Endothelial cell of umbilical vein (primary cell): Measurements from ENCODE around the gene IL24. TPM values are rescaled to one million over a fixed set of nuclear protein-coding genes. Genes with fewer than 3 reads are reported as not detected.
A peak's percentile ranks its signal among the peaks of the same experiment; 100 is the strongest.

Source experiments
- BruUV-seq: library from RNA; stranded (reverse); fragments of 400-500 nt; replicated peaks from 2 replicates; lab custom pipeline; 2021; lab: Mats Ljungman, UMichigan
- CTCF ChIA-PET: fragments of 300-600, 350-600 bp; sonication (Branson Sonifier 250); formaldehyde crosslinking; loops from one replicate; lab custom pipeline; 2021; ENCODE audit warnings: antibody characterized with exemption, inconsistent platforms; lab: Charles Lee
- POLR2A ChIA-PET: fragments of 300-600, 350-600 bp; sonication (Branson Sonifier 250); formaldehyde crosslinking; loops from one replicate; lab custom pipeline; 2021; ENCODE audit warnings: antibody characterized with exemption, inconsistent platforms; lab: Charles Lee
- DNase-seq: peaks from one replicate; pipeline ENCODE4 v3.0.0-alpha.2; 2011; ENCODE audit warnings: low read depth, low spot score
- FAIRE-seq: peaks from 2 replicates; lab custom pipeline; 2011; peaks lifted over from hg19 to GRCh38; lab: Jason Lieb, UNC
- H2AFZ ChIP-seq: 2 replicates; pipeline ENCODE4 v1.6.0; 2012; ENCODE audit warnings: low read depth, low read length, control low read depth, inconsistent platforms
- H3K27ac ChIP-seq: 2 replicates; pipeline ENCODE4 v1.5.1; 2011; ENCODE audit warnings: low read depth, mild to moderate bottlenecking, control low read depth, low read length, moderate library complexity; ENCODE audit not compliant: insufficient read depth
- H3K27me3 ChIP-seq, 2 experiments: 2 replicates each; pipeline versions ENCODE4 v1.6.0 to v1.6.1; 2011; ENCODE audit warnings: low read length in 2 of 2, mixed read lengths in 1 of 2; ENCODE audit not compliant: control insufficient read depth in 2 of 2, insufficient read depth in 2 of 2
- H3K36me3 ChIP-seq, 2 experiments: 2 replicates in 1 of 2; 3 replicates in 1 of 2; pipeline ENCODE4 v1.5.1; 2011; ENCODE audit warnings: low read length in 2 of 2, mild to moderate bottlenecking in 1 of 2, moderate library complexity in 1 of 2; ENCODE audit not compliant: control insufficient read depth in 2 of 2, insufficient read depth in 2 of 2; ENCODE audit errors: extremely low read depth in 1 of 2
- H3K4me1 ChIP-seq: 3 replicates; pipeline ENCODE4 v1.5.1; 2011; ENCODE audit warnings: mild to moderate bottlenecking, low read length; ENCODE audit not compliant: control insufficient read depth, insufficient read depth; ENCODE audit errors: extremely low read depth
- H3K4me2 ChIP-seq: 2 replicates; pipeline ENCODE4 v1.6.1; 2011; ENCODE audit warnings: low read length, control low read depth, mixed read lengths; ENCODE audit not compliant: insufficient read depth
- H3K4me3 ChIP-seq, 3 experiments: fragments of 200-600 bp in 1 of 3; sonication (generic), shearing (Covaris generic) in 1 of 3; replicated peaks in 1 of 3; 2 replicates each; pipeline ENCODE4 v1.5.1; 2011 to 2016; ENCODE audit warnings: control low read depth in 3 of 3, low read length in 3 of 3, mild to moderate bottlenecking in 2 of 3, inconsistent platforms in 1 of 3, low read depth in 1 of 3, moderate library complexity in 1 of 3; ENCODE audit not compliant: insufficient read depth in 1 of 3
- H3K79me2 ChIP-seq: 2 replicates; pipeline ENCODE4 v1.6.0; 2012; ENCODE audit warnings: low read length, inconsistent platforms; ENCODE audit not compliant: control insufficient read depth, insufficient read depth
- H3K9ac ChIP-seq: replicated peaks from 2 replicates; pipeline ENCODE3; 2011; ENCODE audit warnings: low read length, control low read depth; ENCODE audit not compliant: insufficient read depth; ENCODE audit errors: extremely low read depth
- H3K9me1 ChIP-seq: replicated peaks from 3 replicates; pipeline ENCODE4 v1.6.0; 2011; ENCODE audit warnings: mild to moderate bottlenecking, low read length; ENCODE audit not compliant: control insufficient read depth, insufficient read depth; ENCODE audit errors: extremely low read depth
- H3K9me3 ChIP-seq: replicated peaks from 2 replicates; pipeline ENCODE4 v1.5.1; 2012; ENCODE audit warnings: low read length, inconsistent platforms; ENCODE audit not compliant: control insufficient read depth, insufficient read depth
- H4K20me1 ChIP-seq: replicated peaks from 2 replicates; pipeline ENCODE3; 2011; ENCODE audit warnings: mild to moderate bottlenecking, low read length; ENCODE audit not compliant: control insufficient read depth, insufficient read depth; ENCODE audit errors: extremely low read depth
- MYC ChIP-seq: IDR thresholded peaks from one replicate; pipeline ENCODE4 v1.6.1; 2011; ENCODE audit warnings: mild to moderate bottlenecking, low read depth, low read length
- dilution Hi-C: fragments of 300-500 bp; cut with MboI; formaldehyde crosslinking; loops from one replicate; pipeline ENCODE4 v1.15.0; 2019; ENCODE audit warnings: low sequenced_read_pairs; ENCODE audit not compliant: extremely low pct_ligation_motif_present
- intact Hi-C: fragments of 100-400 bp; cut with micrococcal nuclease; formaldehyde crosslinking; loops from one replicate; pipeline ENCODE4 v1.10.0; 2022
- polyA plus RNA-seq, 4 experiments: library from polyadenylated mRNA; depleted of rRNA in 3 of 4; stranded (reverse) in 3 of 4; unstranded in 1 of 4; fragments of >200 nt; gene quantifications; 2 replicates each; pipeline versions ENCODE4 v1.2.1 to v1.2.3, GENCODE V29; 2011 to 2012; ENCODE audit warnings: missing spikeins in 1 of 4
- total RNA-seq: library from RNA; stranded (reverse); gene quantifications from 2 replicates; pipeline ENCODE4 v1.2.3, GENCODE V29; 2021
- TF ChIP-seq, protein P1 (sequence below), 2 donors: IDR thresholded peaks; 1 replicate in 1 of 2; 2 replicates in 1 of 2; pipeline ENCODE4 v1.5.1; 2011; ENCODE audit warnings: low read length in 2 of 2, mild to moderate bottlenecking in 2 of 2, moderate library complexity in 2 of 2, control low read depth in 1 of 2, inconsistent platforms in 1 of 2, low read depth in 1 of 2; ENCODE audit not compliant: insufficient read depth in 1 of 2; ENCODE audit errors: extremely low read depth in 1 of 2
- TF ChIP-seq, protein P2 (sequence below): IDR thresholded peaks from 2 replicates; pipeline ENCODE4 v1.6.1; 2011; ENCODE audit not compliant: insufficient read depth, insufficient read length

The IL24 gene
- total and polyA plus RNA-seq, 2 donors (not counting 3 experiments of a cell fraction or from before 2014, with no cell fraction given), result not detected

DNA sequence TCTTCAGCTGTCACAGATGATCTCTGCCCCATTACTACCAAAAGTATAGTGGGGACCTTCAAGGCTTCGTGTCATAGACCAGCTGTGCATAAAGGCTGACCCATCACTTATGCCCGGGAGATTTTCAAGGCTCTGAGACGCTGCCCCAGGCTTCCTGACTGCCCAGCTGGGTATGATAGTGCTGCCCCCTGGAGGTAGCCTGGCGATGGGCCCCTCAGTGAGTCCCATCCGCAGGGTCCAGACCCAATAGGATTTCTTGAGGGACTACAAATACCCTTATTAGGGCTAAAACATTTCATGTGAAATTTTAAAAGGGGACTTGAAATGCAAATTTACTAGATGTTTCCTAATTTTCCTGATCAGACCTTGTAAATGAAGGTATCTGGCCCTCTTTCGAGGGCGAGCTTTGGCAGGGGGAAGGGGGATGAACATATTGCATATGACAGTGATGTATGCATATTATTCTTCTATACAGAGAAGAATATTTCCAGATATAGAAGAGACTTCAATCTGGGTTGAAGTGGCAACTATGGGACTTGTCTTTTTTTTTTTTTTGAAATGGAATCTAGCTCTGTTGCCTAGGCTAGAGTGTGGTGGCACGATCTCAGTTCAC lies 36.2 kb downstream of the IL24 start:
- no peaks in the 10 kb centered on the region for H3K4me1 ChIP-seq
- H3K9me1 ChIP-seq, result no peaks in the 10 kb centered on the region
- H3K4me3 ChIP-seq, result no peak overlapping the region
- TF ChIP-seq, protein P1, sequence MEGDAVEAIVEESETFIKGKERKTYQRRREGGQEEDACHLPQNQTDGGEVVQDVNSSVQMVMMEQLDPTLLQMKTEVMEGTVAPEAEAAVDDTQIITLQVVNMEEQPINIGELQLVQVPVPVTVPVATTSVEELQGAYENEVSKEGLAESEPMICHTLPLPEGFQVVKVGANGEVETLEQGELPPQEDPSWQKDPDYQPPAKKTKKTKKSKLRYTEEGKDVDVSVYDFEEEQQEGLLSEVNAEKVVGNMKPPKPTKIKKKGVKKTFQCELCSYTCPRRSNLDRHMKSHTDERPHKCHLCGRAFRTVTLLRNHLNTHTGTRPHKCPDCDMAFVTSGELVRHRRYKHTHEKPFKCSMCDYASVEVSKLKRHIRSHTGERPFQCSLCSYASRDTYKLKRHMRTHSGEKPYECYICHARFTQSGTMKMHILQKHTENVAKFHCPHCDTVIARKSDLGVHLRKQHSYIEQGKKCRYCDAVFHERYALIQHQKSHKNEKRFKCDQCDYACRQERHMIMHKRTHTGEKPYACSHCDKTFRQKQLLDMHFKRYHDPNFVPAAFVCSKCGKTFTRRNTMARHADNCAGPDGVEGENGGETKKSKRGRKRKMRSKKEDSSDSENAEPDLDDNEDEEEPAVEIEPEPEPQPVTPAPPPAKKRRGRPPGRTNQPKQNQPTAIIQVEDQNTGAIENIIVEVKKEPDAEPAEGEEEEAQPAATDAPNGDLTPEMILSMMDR (IDR thresholded peaks at IDR 0.05; ENCODE audit: extremely low read depth in 1 of 2, insufficient read depth in 1 of 2, low read depth in 1 of 2, low read length in 2 of 2), result peak; percentile 61 to 65
- no peak for TF ChIP-seq MYC
- H3K9ac ChIP-seq, result no peak overlapping the region
- ChIA-PET CTCF (interaction anchor here (0.8 to 1.6 kb wide), 7 partner anchors 8 to 566 kb away, joined by 3 to 6 read pairs (median 4); no protein-coding TSS in a partner anchor), POLR2A (no interaction called here)
- BruUV-seq, result no TSS peak
- H3K27me3 ChIP-seq, result no peaks in the 10 kb centered on the region
- FAIRE-seq, result no peak
- no peaks in the 10 kb centered on the region for H3K79me2 ChIP-seq
- dilution Hi-C loops (no loop called here), intact Hi-C loops (no loop called here)
- no peaks in the 10 kb centered on the region for H3K36me3 ChIP-seq
- H3K27ac ChIP-seq, result no peak overlapping the region
- no peaks in the 10 kb centered on the region for H3K9me3 ChIP-seq
- H4K20me1 ChIP-seq, result no peaks in the 10 kb centered on the region
- no peak overlapping the region for H3K4me2 ChIP-seq
- no peak overlapping the region for H2AFZ ChIP-seq
- DNase-seq, result peak; percentile 11

DNA sequence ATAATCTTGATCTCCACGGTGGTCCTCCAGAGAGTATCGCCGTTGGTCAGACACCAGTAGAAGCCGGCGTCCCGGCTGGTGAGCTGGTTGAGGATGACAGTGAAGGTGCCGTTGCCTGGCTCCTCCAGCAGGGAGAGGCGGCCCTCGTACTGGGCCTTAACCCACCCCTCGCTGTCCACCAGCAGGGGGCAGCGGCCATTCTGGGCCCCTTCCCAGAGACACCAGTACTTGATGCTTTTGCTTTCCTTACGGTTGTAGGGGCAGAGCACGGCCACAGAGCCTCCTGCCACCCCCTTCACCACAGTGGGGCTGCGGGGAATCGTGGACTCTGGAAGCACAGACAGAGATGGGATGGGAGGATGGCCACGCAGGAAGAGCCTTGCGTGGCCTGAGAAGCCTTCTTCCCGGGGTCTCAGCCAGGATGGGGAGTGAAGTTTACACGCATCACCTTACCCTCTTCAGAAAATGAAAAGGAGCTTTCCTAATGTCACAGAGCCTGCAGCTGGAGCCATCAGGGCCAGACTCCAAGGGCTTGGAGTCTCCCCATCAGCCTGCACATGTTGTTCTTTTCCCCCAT lies 38.3 kb downstream of the IL24 start:
- H2AFZ ChIP-seq, result no peak overlapping the region
- DNase-seq (peak; percentile 25), FAIRE-seq (no peak)
- no peaks in the 10 kb centered on the region for H3K9me1 ChIP-seq
- no TSS peak for BruUV-seq
- ChIA-PET CTCF (interaction anchor here (0.6 to 2.8 kb wide), 14 partner anchors 9 to 566 kb away, joined by 3 to 34 read pairs (median 5); partner anchors contain the start of gene FCMR), POLR2A (interaction anchor here (0.6 kb wide), 1 partner anchor 74 kb away, joined by 6 read pairs; no protein-coding TSS in a partner anchor)
- H3K4me1 ChIP-seq, result no peaks in the 10 kb centered on the region
- no peaks in the 10 kb centered on the region for H3K27me3 ChIP-seq
- H3K9me3 ChIP-seq, result no peaks in the 10 kb centered on the region
- no peak overlapping the region for H3K9ac ChIP-seq
- no peaks in the 10 kb centered on the region for H4K20me1 ChIP-seq
- H3K4me2 ChIP-seq, result no peak overlapping the region
- TF ChIP-seq, protein P1 (IDR thresholded peaks at IDR 0.05; ENCODE audit: extremely low read depth in 1 of 2, insufficient read depth in 1 of 2, low read depth in 1 of 2, low read length in 2 of 2), result peak; percentile 68 to 89
- TF ChIP-seq, protein P2, sequence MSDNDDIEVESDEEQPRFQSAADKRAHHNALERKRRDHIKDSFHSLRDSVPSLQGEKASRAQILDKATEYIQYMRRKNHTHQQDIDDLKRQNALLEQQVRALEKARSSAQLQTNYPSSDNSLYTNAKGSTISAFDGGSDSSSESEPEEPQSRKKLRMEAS, result no peak
- no peak overlapping the region for H3K4me3 ChIP-seq
- intact Hi-C loops, result loop anchor here (1.0 to 2.0 kb wide), 5 partner anchors 47 to 564 kb away; no protein-coding TSS in a partner anchor
- no peaks in the 10 kb centered on the region for H3K36me3 ChIP-seq
- H3K79me2 ChIP-seq, result no peaks in the 10 kb centered on the region
- dilution Hi-C loops, result no loop called here
- no peak overlapping the region for H3K27ac ChIP-seq
